Activated T-cell treated with anti-CD3 and anti-CD28 coated beads for 24 hours (primary cell): ENCODE results near the gene FYTTD1.

ENCODE experiments used
- DNase-seq: peaks from one replicate; pipeline ENCODE4 v3.0.0-alpha.2; 2020; ENCODE audit warnings: low read depth

The FYTTD1 gene

DNA sequence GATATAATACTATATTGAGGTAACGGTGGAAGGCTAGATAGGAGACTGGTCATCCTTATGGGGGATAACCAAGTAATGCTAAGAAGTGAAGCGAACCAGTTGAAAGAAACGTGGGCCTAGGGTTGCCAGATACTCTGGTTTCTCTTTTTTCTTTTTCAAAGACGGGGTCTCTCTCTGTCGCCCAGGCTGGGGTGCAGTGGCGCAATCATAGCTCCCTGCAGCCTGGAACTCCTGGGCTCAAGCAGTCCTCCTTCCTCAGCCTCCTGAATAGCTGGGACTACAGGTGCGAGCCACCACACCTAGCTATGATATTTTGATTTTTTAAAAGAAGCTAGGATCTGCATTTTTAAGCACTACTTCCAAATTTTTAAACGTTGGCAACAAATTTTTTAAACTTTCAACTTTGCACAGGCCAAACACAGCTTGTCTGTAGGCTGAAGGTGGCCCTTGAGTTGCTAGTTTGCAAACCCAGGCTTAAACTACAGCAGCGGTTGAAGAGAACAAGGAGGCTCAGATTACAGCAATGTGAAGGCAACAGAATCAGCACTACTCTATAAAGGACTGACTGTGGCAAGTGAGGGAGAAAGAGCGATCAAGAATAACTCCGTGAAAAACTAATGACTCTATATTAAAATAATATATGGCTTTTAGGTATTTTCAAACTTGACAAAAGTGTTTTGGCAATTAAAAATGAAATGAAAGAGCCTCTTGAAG lies 11.8 kb upstream of the FYTTD1 start:
- no peak for DNase-seq

DNA sequence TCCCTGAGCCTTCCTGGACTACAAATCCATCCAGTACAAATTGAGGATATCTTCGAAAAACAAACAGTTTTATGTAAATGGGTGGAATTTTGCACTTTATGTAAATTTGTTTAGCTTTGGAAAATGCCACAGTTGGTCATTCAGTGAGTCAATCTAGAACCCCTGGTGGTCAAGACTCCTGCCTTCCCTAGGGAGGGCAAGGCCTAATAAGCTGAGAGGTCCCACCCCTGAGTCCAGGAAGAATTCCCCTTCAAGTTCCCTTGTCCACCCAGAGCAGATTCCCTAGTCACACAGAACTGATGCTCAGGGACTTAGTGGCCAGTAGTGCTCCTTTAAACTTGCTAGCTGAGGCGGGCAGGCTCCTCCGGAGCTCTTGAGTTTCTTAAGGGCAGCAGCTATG lies 6.9 kb upstream of the FYTTD1 start:
- no peak for DNase-seq

GRCh38 chr3:197746209-197746608 lies 3.5 kb upstream of the FYTTD1 start:
- no peak for DNase-seq

- no peak for DNase-seq
Measured at GRCh38 chr3:197746801-197747237, 2.9 kb upstream of the FYTTD1 start.

- DNase-seq = no peak
Measured at GRCh38 chr3:197748597-197749314, 927 bp upstream of the FYTTD1 start.

DNA sequence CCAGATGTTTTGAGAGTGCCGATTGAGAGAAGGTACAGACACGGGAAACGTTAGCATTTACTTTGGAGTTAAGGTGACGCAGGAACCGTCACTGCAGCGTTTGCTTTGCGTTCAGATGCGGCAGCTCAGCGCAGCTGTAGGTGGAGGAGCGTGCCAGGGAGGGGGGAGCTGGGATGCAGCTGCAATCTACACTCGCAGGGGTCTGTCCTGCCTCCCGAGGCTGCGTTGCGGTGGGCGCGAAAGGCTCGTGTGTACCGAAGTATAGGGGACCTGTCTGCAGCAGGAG lies 425 bp upstream of the FYTTD1 start:
- peak; percentile 49 for DNase-seq

- peak; percentile 30 for DNase-seq
Measured at GRCh38 chr3:197750396-197750831, 731 bp downstream of the FYTTD1 start.

DNA sequence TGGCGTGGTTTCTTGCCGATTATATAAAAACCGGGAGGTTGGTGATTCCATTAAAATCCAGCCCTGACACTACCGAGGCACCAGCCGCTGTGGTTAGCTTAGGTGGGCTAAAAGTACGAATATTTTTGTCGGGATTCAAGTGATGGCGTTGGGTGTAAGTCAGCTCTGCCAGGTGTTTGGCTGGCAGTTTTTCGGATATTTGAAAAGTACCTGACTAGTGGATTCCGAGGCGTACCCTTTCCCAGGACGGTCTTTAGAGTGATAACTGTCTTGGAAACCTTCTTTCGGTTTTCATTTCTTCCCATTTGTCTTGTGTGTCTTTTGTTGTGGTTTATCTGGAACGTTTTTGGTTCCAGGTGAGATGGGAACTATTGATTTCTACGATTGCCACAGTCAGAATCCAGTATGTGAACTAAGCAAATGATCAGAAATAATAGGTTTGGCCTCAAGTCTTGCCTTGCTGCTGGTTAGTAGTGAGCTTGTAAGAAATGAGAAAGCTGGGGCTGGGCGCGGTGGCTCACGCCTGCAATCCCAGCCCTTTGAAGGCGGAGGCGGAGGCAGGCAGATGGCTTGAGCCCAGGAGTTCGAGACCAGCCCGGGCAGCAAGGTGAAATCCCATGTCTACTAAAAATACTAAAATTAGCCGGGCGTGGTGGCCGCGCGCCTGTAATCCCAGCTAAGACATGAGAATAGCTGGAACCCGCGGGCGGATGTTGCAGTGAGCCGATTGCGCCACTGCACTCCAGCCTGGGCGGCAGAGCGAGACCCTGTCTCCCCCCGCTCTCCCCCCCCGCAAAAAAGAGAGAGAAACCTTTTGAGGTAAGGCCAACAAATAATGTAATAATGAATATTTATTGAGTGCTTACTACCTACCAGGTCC lies 1.4 kb downstream of the FYTTD1 start:
- peak; percentile 9 for DNase-seq

DNA sequence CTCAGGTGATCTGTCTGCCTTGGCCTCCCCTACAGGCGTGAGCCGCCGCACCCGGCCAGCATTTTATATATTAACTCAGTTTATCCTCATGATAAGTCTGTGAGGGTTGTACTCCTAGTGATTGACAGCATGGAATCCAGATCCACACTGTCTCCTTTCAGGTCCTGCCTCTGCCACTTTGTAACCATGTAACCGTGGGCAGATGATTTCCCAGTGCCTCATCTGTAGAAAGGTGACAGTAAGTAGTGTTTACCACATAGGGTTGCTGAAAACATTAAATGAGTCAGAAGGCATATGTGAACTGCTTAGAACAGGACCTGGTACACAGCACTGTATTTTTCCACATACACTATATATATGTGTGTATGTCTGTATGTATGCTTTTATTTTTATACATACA lies 2.4 kb downstream of the FYTTD1 start:
- no peak for DNase-seq

- DNase-seq = no peak
Measured at GRCh38 chr3:197753263-197753662, 3.6 kb downstream of the FYTTD1 start.

GRCh38 chr3:197756704-197757103 lies 7.0 kb downstream of the FYTTD1 start:
- DNase-seq = no peak

- no peak for DNase-seq
Measured at GRCh38 chr3:197758512-197758911, 8.8 kb downstream of the FYTTD1 start.

- DNase-seq = no peak
Measured at GRCh38 chr3:197761784-197762183, 12.1 kb downstream of the FYTTD1 start.

GRCh38 chr3:197775317-197775716 lies 25.6 kb downstream of the FYTTD1 start:
- DNase-seq = no peak

GRCh38 chr3:197782230-197782629 lies 32.5 kb downstream of the FYTTD1 start:
- DNase-seq = no peak

GRCh38 chr3:197784019-197784585 lies 34.4 kb downstream of the FYTTD1 start:
- no peak for DNase-seq

GRCh38 chr3:197787412-197787811 lies 37.7 kb downstream of the FYTTD1 start:
- DNase-seq = no peak

DNA sequence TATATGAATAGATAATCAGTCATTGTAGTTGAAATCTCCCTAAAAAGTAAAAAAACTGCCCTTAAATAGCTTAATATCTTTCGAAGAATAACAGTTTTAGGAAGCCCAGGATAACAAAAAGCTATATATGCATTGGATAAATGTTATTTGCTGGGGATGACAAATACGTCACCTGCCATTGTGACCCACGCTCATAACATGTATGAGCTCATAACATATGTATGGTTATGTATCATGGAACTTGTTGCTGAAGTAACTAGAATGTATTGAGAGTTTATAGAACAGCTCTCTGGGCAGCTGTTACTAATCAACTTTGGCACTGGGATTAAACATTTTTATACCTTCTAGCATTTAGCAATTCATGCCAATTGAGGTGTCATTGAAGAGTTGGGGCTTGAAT lies 39.6 kb downstream of the FYTTD1 start:
- no peak for DNase-seq

- no peak for DNase-seq
Measured at GRCh38 chr3:197790033-197790432, 40.4 kb downstream of the FYTTD1 start.

- peak; percentile 75 for DNase-seq
Measured at GRCh38 chr3:197791113-197791891, 41.6 kb downstream of the FYTTD1 start, which contains the start of gene LRCH3. Gene LRCH3, plus strand, starts transcription at chr3:197791254. Its CDS starts 25 bp downstream, at chr3:197791279.

- no peak for DNase-seq
Measured at GRCh38 chr3:197791892-197792647, 42.4 kb downstream of the FYTTD1 start.
